Measurements from ENCODE around the gene APOBEC4.
"Not testable (repeated sequence)": the region's sequence is repeated elsewhere in the genome, so short reads cannot be mapped to it uniquely, and the experiment has no call there.

The APOBEC4 gene

DNA sequence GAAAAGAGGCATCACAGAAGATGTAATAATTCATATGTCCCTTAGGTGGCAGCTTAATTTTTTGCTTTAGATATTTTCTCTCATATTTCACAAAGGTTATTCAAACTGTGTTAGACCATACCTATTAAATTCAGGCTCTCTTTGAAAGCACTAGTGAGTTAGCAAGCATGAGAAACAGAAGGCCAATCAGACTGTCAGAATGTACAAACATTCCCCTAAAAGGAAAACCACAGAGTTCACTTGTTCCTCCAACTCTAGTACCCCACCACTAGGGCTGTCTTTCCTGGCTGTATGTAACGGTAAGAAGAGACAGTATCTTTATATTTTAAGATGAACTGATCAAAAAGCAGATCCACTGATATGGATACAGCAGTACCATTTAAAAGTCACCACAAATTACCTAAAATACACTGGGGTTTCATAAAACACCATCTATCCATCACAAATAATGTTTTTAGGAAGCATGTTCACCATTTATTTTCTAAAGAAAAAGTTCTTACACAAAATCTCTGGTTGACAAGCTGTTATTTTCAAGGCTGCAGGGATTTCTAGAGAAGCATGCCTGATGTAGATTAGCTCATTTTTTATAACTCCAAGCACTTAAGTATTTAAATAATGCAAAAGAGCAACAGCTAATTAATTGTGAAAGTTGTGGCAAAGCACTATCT lies 19.3 kb downstream of the APOBEC4 start:
- DNase-seq: no peak

- no peak for DNase-seq
Measured at GRCh38 chr1:183632964-183633363, 20.2 kb downstream of the APOBEC4 start.

- DNase-seq: no peak
Measured at GRCh38 chr1:183632114-183632513, 21.0 kb downstream of the APOBEC4 start.

GRCh38 chr1:183630748-183631147 lies 22.4 kb downstream of the APOBEC4 start:
- no peak for DNase-seq

DNA sequence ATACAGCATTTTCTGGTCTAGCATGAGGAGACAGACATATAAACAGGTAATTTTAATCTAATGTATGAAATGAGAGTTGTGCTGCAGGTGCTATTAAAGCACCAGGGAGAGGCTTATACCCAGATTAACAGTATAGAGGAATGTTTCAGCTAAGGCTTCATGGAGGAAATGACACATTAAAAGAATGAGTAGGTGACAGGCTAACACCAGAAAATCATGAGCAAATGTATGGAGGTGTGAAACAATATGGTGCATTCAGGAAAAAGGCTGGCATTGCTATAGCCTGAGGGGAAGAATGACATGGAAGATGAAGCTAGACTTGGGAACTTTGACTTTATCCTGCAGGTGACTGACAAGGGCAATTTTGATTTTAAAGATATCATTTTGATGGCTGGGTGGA lies 24.6 kb downstream of the APOBEC4 start:
- DNase-seq: no peak

- not testable (repeated sequence) for DNase-seq
Measured at GRCh38 chr1:183626236-183626635, 26.9 kb downstream of the APOBEC4 start.

DNA sequence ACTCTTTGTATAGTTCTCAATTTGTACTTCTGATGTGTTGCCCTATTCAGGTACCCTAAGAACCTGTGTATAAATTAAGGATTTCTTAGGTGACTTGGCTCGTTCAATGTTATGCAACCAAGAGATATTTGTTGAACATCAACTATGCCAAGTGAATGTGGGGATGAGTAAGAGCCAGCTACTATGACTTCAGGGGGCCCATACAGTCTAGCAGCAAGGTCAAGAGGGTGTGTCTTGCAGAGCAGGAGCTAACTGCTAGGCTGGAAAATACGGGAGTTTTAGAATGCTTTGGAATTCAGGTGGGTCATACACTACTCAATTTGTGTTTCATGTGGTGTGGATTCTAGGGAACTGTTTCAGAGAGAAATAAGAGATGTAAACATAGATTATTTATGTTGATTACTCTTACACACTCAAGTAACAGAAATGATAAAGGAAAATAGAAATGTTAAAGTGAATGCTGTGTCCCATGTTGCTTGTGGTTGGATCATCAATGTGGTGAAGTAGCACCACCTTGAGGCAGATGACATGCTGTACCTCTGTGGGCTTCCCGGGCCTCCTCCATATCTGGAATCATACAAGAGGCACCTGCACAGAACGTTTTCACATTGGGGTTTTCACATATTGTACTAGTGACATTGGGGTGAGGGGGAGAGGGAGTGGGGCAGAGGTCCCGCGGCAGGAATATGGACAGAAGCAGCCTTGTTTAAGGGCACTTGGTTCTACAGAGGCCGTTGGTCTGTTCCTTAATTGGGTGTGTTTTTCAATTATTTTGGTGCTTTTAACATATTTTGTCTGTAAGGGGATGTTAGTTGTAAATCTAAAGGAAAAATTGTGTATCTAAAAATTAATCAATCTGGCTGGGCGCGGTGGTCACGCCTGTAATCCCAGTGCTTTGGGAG lies 30.0 kb downstream of the APOBEC4 start:
- peak; percentile 25 to 42 for DNase-seq

DNA sequence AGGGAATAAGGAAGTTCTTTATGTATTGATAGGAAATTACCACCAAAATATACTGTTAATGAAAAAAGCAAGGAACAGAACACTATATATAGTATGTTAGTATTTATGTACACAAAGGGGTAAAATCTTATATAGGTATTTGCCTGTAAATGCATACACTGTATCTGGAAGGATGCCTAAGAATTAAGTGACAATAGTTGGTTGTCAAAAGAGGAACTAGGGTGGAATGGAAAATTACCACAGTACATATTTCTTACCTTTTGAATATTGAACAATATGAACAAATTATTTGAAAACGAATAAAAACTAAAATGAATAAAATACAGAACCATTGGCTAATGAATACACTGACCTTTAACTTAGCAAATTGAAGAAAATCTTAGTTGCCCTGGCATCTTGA lies 31.1 kb downstream of the APOBEC4 start:
- no peak for DNase-seq

GRCh38 chr1:183620311-183620710 lies 32.8 kb downstream of the APOBEC4 start:
- no peak for DNase-seq

DNA sequence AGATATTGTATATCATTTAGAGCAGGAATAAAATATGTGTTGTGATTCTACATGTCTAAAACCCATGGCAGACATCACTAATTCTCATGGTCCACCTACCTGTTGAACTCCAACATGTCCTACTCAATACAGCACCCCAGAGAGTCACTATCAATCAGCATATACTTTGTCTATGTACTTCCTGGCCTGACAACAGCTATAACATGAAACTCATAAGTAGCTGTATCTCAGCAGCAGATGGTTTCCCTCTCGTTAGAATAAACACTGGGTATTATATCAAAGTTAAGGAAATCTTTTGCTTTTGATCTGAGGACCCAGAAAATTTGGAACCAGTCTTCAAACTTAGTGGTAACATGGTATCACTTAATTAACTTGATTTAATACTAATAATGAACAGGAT lies 33.3 kb downstream of the APOBEC4 start:
- DNase-seq: no peak

DNA sequence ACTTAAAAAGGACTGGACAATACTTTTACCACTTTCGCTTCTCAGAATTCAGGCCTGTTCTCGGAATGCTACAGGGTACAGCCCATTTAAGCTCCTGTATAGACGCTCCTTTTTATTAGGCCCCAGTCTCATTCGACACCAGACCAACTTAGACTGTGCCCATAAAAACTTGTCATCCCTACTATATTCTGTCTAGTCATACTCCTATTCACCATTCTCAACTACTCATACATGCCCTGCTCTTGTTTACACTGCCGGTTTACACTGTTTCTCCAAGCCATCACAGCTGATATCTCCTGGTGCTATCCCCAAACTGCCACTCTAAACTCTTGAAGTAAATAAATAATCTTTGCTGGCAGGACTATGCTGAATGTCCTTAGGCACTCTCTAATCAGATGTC lies 34.9 kb downstream of the APOBEC4 start:
- not testable (repeated sequence) for DNase-seq

- DNase-seq: not testable (repeated sequence)
Measured at GRCh38 chr1:183612975-183613374, 40.1 kb downstream of the APOBEC4 start.

DNA sequence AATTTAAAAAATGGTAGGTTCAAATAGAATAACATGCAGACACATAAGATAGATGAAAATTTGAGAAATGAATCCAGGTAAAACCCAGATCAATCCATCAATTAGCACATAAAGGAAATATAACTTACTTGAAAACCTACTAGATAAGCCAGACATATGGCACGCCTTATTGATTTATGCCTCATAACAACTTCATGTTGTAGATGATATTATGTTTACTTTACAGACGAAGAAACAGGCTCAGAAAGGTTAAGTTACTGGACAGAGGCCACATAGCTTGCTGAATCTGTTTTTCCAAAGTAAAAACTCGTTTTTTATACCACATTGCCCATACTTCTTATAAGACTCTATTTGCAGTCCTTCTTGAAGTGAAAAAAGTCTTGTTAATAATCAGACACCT lies 40.7 kb downstream of the APOBEC4 start:
- no peak for DNase-seq

- DNase-seq: no peak
Measured at GRCh38 chr1:183611021-183611420, 42.1 kb downstream of the APOBEC4 start.

GRCh38 chr1:183609759-183610452 lies 43.2 kb downstream of the APOBEC4 start:
- no peak for DNase-seq

GRCh38 chr1:183609313-183609712 lies 43.8 kb downstream of the APOBEC4 start:
- DNase-seq: no peak

DNA sequence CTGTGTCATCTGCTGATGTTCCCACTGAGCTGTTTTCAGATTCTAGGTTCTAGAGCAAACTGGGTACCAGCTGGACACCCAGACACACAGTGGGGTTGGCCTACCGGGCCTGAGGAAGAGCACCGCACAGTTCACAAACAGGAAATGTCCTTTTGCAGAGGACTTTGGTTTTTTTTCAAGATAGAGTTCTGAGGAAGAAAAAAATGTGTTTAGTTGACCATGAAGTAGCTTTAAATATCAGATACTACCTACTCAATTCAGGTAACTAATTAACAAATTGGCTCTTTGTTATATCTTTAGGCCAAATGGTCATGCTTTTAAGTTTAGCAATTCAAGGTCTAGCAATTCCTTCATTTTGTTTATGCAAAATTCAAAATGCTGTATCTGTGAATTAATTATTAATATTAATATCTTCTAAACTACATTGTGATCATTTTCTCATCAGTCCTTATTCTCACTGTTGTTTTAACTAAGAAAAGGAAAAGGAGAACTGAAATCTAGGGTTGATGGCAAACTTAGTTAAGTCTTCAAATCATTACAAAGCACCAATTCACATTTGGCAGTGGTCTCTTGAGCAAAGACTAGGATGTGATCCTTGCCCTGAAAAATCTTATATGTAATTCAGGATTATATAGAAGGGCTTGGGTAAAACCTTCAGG lies 45.7 kb downstream of the APOBEC4 start:
- no peak for DNase-seq

GRCh38 chr1:183605904-183606303 lies 47.2 kb downstream of the APOBEC4 start:
- DNase-seq: no peak

DNA sequence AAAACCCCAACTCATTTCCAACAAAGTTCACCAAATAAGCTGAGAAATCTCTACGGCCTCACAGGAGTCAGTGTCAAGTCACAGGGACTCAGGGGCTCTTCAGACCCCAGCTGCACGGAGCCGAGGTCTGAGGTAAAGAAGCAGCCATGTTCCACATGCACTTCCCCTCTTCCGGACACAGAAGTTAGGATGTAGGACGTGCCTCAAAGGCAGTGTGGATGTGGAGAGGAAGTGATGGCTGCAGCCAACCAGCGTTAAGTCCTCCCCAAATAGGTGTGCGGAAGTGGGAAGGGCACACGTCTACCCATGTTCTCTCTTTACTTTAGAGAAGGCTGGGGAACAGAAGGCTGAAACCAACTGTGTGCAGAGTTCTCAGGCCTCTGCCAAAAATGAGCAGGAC lies 48.3 kb downstream of the APOBEC4 start:
- DNase-seq: no peak

DNA sequence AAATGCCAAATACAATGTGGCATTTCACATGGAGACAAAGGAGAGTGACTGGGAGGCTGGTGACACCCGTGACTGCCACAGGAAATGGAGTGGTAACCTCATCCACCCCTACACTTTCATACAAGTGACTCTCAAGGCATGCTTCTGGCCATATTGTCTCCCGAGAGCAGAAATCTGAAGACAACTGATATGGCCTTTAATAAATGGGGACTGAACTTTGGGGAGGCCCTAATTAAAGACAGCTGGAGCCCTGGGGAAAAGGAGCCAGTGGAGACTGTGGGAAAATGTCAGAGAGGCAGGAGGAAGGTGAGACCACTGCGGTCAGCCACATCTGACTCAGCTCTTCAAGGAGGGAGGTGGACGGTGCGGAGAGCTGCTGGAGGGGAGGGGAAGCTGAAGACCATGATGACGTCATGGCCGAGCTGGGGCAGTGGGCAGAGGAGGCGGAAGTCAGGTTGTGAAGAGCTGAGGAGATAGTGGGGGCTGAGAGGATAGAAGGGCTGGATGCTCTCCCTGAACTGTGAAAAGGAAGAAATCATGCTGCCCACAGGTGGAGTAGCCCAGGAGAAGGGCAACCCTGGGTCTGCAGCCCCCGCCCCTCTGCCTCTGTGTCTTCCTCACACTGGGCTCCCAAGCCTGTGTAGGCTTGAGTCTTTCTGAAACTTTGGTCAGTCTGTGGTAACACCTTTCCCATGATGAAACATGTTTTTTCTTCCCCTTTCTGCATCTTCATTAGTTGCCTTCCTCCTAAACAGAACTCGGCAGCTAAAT lies 48.9 kb downstream of the APOBEC4 start:
- DNase-seq: no peak

DNA sequence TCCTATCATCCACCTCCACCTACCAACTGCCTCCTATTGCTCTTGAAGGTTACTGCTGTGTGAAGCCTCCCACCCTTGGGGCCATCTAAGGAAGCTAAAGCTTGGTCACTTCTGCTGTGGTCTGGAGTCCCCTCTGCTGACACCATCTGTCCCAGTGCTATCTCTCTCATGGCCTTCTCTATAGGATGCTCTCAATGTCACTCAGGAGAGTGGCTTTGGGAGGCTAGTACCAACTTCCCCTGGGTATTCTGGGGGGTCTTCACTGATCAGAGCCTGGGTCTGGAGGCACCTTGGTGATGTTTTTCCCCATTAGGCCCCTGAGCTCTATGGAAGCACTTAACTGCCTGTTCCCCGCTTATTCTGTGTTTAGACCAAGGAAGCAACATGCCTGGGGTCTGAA lies 50.6 kb downstream of the APOBEC4 start:
- no peak for DNase-seq

- no peak for DNase-seq
Measured at GRCh38 chr1:183600634-183601033, 52.5 kb downstream of the APOBEC4 start.

Measured in stimulated activated CD4-positive, alpha-beta T cell treated with anti-CD3 and anti-CD28 coated beads, Interleukin-2, amount 100 ng/mL, for 24 hours (primary cell).